ENCODE results near the gene STX18.
"Not testable (repeated sequence)": the region's sequence is repeated elsewhere in the genome, so short reads cannot be mapped to it uniquely, and the experiment has no call there.

The STX18 gene

DNA sequence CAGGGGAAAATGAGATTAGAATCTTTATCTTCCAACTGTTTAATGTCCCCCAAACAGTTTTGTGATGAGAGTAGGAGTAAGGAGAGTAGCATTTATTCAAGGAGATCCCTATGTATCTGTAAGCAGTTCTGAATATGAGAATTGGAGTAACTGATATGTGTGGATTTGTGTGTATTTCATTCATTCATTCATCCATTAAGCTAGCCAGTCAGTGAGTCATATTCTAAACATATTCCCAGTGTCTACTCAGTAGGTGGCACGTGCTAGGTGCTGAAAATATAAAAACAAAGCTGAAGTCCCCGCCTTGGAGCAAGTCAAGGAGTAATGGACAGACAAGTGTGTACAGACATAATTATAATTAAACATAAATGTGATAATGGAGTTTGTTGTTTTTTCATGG, 12.4 kb upstream of the STX18 start:
- TF ChIP-seq CTCF (IDR thresholded peaks at IDR 0.05; ENCODE audit: insufficient read depth, missing control alignments), result no peak
- FAIRE-seq (no peak), DNase-seq (ENCODE audit: insufficient read length, low spot score) (no peak)

GRCh38 chr4:4552042-4552441, 10.2 kb upstream of the STX18 start:
- not testable (repeated sequence) for FAIRE-seq; DNase-seq (ENCODE audit: insufficient read length, low spot score)

DNA sequence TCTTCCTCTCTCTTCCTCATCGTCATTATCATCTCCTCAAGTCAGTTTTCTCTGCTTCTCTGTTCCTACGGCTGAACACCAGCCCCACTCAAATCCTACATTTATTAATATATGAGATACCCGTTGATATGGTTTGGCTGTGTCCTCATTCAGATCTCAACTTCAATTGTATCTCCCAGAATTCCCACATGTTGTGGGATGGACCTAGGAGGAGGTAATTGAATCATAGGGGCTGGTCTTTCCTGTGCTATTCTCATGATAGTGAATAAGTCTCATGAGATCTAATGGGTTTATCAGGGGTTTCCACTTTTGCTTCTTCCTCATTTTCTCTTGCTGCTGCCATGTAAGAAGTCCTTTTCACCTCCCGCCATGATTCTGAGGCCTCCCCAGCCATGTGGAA, 8.3 kb upstream of the STX18 start:
- not testable (repeated sequence) for DNase-seq (ENCODE audit: insufficient read length, low spot score); FAIRE-seq

- no peak for TF ChIP-seq CTCF (IDR thresholded peaks at IDR 0.05; ENCODE audit: insufficient read depth, missing control alignments)
- FAIRE-seq, result no peak
- DNase-seq (ENCODE audit: insufficient read length, low spot score), result no peak
Observed at GRCh38 chr4:4549534-4549933, 7.7 kb upstream of the STX18 start.

GRCh38 chr4:4542774-4543485, 1.1 kb upstream of the STX18 start:
- FAIRE-seq (no peak), DNase-seq (ENCODE audit: insufficient read length, low spot score) (no peak)
- no peak for TF ChIP-seq CTCF (IDR thresholded peaks at IDR 0.05; ENCODE audit: insufficient read depth, missing control alignments)

- FAIRE-seq (no peak), DNase-seq (ENCODE audit: insufficient read length, low spot score) (no peak)
- TF ChIP-seq CTCF (IDR thresholded peaks at IDR 0.05; ENCODE audit: insufficient read depth, missing control alignments), result no peak
Observed at GRCh38 chr4:4541040-4541631, 712 bp downstream of the STX18 start.

GRCh38 chr4:4539481-4539880, 2.4 kb downstream of the STX18 start:
- DNase-seq (ENCODE audit: insufficient read length, low spot score) (no peak), FAIRE-seq (no peak)
- no peak for TF ChIP-seq CTCF (IDR thresholded peaks at IDR 0.05; ENCODE audit: insufficient read depth, missing control alignments)

- FAIRE-seq, result no peak
- TF ChIP-seq CTCF (IDR thresholded peaks at IDR 0.05; ENCODE audit: insufficient read depth, missing control alignments), result no peak
Observed at GRCh38 chr4:4535590-4535989, 6.3 kb downstream of the STX18 start.

More at GRCh38 chr4:4535590-4535989, 6.3 kb downstream of the STX18 start:
- DNase-seq (ENCODE audit: insufficient read length, low spot score), result no peak

Measured in D721Med (cell line).